K562 (cell line): ENCODE data around the gene LONP1. TPM values are rescaled to one million over a fixed set of nuclear protein-coding genes. Genes with fewer than 3 reads are reported as not detected.
A peak's percentile ranks its signal among the peaks of the same experiment; 100 is the strongest.

ENCODE experiments used
- ATF7 ChIP-seq: fragments of 450-650 bp; IDR thresholded peaks from 2 replicates; pipeline ENCODE4 v1.7.1; 2014; ENCODE audit warnings: mild to moderate bottlenecking, moderate library complexity
- CBX2 ChIP-seq: fragments of 200-600 bp; sonication (generic); IDR thresholded peaks from one replicate; pipeline ENCODE4 v1.6.1; 2012; ENCODE audit warnings: mild to moderate bottlenecking, low read length, inconsistent platforms; ENCODE audit not compliant: insufficient read depth, poor library complexity, severe bottlenecking
- ETV1 ChIP-seq: fragments of 450-650 bp; conservative IDR thresholded peaks from 2 replicates; pipeline ENCODE4 v1.6.1; 2016; ENCODE audit warnings: missing genetic modification characterization, control low read depth, low read depth, missing compliant biosample characterization
- NFE2L1 ChIP-seq: fragments of 450-650 bp; IDR thresholded peaks from 2 replicates; pipeline ENCODE4 v1.6.1; 2016; ENCODE audit warnings: missing genetic modification characterization, low read depth, mild to moderate bottlenecking, missing compliant biosample characterization, moderate library complexity, borderline replicate concordance
- NR2C1 ChIP-seq, 2 experiments: fragments of 450-650 bp; IDR thresholded peaks; 2 replicates each; pipeline ENCODE4 v1.6.1; 2017; ENCODE audit warnings: mild to moderate bottlenecking in 2 of 2, antibody characterized with exemption in 1 of 2, inconsistent platforms in 1 of 2, missing compliant biosample characterization in 1 of 2, missing genetic modification characterization in 1 of 2
- NR4A1 ChIP-seq, 2 experiments: fragments of 250-450 bp in 1 of 2; fragments of 450-650 bp in 1 of 2; sonication (Bioruptor Pico) in 1 of 2; IDR thresholded peaks; 2 replicates each; pipeline versions ENCODE4 v1.4.0 to v1.6.1; 2016 to 2020; ENCODE audit warnings: mild to moderate bottlenecking in 2 of 2, missing compliant biosample characterization in 1 of 2, missing genetic modification characterization in 1 of 2, moderate library complexity in 1 of 2
- SMAD1 ChIP-seq: fragments of 150-350 bp; IDR thresholded peaks from 2 replicates; pipeline ENCODE4 v1.6.1; 2014; ENCODE audit warnings: low read length, low read depth; ENCODE audit not compliant: partially characterized antibody
- polyA plus RNA-seq, 8 experiments: library from polyadenylated mRNA; depleted of rRNA in 4 of 8; stranded (reverse) in 5 of 8; unstranded in 3 of 8; fragments of >200 nt; fragmentation: Nextera tagmentation in 2 of 8; fragmentation: Illumina TruSeq in 1 of 8; extraction: Ambion mirVana in 2 of 8; extraction: Trizol in 1 of 8; gene quantifications; 2 replicates each; pipeline versions ENCODE4 v1.2.1 to v1.2.3, GENCODE V29; 2011 to 2014; ENCODE audit warnings: inconsistent platforms in 1 of 8, missing spikeins in 1 of 8
- total RNA-seq, 7 experiments: library from RNA; depleted of rRNA in 6 of 7; stranded (reverse); fragments of >200 nt in 6 of 7; fragmentation: Illumina TruSeq in 2 of 7; extraction: Trizol in 2 of 7; gene quantifications; 2 replicates each; pipeline versions ENCODE4 v1.2.1 to v1.2.3, GENCODE V29; 2011 to 2021; ENCODE audit warnings: low replicate concordance in 1 of 7
- TF ChIP-seq, protein P1 (sequence below): sonication (generic); formaldehyde crosslinking; IDR thresholded peaks from 2 replicates; pipeline ENCODE4 v1.8.1; 2023; ENCODE audit warnings: mild to moderate bottlenecking, missing genetic modification reagents
- TF ChIP-seq, protein P2 (sequence below): sonication (generic); formaldehyde crosslinking; IDR thresholded peaks from 2 replicates; pipeline ENCODE4 v1.8.1; 2023; ENCODE audit warnings: mild to moderate bottlenecking, missing genetic modification reagents, moderate library complexity
- TF ChIP-seq, protein P3 (sequence below): fragments of 200-600 bp; sonication (generic); IDR thresholded peaks from one replicate; pipeline ENCODE4 v1.6.1; 2012; ENCODE audit warnings: mild to moderate bottlenecking, low read depth, low read length, inconsistent platforms

Gene LONP1
- total and polyA plus RNA-seq, 9 of the 15 experiments (the other 6 are each of a cell fraction or from before 2014, with no cell fraction given) = 1.1 to 238 (median 84.5) TPM

DNA sequence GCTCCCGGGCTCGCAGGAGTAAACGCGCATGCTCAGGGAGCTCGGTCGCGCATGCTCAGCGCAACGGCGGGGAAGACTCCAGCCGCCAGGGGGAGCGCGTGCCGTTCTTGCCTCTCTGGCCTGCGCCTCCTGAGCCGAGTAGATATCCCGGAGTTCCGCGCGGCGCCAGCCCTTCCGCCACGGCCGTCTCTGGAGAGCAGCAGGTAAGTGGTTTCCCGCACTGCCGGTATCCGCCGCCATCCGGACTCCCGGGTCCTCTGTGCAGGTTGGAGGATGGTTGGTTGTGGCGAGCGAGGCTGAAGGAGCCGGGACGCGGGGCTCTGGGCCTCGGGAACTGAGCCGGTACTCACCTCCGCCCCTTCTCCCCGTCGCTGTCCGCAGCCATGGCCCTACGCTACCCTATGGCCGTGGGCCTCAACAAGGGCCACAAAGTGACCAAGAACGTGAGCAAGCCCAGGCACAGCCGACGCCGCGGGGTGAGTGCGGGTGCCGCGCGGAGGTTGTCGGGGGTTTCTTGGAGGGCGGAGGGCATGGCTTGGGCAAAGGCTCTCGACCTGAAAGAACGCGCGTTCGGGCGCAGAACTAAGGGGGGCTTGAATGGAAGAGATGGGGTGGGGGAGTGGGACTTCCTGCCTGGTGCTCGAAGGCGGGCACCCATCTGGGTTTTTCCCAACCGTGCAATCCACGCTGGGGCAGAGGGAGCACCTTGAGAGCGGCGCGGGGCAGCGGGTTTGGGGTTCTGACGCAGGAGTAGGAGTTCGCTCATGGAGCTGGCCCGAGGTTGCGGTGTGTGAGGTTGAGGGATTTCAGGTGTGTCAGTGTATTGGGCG, 29.6 kb downstream of the LONP1 start, which contains the start of gene RPL36 (continued):
- TF ChIP-seq, protein P1, sequence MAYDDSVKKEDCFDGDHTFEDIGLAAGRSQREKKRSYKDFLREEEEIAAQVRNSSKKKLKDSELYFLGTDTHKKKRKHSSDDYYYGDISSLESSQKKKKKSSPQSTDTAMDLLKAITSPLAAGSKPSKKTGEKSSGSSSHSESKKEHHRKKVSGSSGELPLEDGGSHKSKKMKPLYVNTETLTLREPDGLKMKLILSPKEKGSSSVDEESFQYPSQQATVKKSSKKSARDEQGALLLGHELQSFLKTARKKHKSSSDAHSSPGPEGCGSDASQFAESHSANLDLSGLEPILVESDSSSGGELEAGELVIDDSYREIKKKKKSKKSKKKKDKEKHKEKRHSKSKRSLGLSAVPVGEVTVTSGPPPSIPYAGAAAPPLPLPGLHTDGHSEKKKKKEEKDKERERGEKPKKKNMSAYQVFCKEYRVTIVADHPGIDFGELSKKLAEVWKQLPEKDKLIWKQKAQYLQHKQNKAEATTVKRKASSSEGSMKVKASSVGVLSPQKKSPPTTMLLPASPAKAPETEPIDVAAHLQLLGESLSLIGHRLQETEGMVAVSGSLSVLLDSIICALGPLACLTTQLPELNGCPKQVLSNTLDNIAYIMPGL (CRISPR knock-in tag) = peak; percentile 98
- TF ChIP-seq NR2C1 (IDR thresholded peaks at IDR 0.05) (0 out of 2 replicates have a peak, but pooled peaks have one; percentile 28), NR2C1 (tag; IDR thresholded peaks at IDR 0.05) (0 out of 2 replicates have a peak, but pooled peaks have one; percentile 17), NR4A1 (CRISPR knock-in tag; IDR thresholded peaks at IDR 0.05) (no peak), NR4A1 (tag; IDR thresholded peaks at IDR 0.05) (0 out of 2 replicates have a peak, but pooled peaks have one; percentile 58), SMAD1 (peak; percentile 78), CBX2 (no peak), ETV1 (tag) (peak; percentile 69), ATF7 (peak; percentile 87), NFE2L1 (no peak)
- TF ChIP-seq, protein P2, sequence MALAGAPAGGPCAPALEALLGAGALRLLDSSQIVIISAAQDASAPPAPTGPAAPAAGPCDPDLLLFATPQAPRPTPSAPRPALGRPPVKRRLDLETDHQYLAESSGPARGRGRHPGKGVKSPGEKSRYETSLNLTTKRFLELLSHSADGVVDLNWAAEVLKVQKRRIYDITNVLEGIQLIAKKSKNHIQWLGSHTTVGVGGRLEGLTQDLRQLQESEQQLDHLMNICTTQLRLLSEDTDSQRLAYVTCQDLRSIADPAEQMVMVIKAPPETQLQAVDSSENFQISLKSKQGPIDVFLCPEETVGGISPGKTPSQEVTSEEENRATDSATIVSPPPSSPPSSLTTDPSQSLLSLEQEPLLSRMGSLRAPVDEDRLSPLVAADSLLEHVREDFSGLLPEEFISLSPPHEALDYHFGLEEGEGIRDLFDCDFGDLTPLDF (CRISPR knock-in tag) = 0 out of 2 replicates have a peak, but pooled peaks have one; percentile 72
- TF ChIP-seq, protein P3, sequence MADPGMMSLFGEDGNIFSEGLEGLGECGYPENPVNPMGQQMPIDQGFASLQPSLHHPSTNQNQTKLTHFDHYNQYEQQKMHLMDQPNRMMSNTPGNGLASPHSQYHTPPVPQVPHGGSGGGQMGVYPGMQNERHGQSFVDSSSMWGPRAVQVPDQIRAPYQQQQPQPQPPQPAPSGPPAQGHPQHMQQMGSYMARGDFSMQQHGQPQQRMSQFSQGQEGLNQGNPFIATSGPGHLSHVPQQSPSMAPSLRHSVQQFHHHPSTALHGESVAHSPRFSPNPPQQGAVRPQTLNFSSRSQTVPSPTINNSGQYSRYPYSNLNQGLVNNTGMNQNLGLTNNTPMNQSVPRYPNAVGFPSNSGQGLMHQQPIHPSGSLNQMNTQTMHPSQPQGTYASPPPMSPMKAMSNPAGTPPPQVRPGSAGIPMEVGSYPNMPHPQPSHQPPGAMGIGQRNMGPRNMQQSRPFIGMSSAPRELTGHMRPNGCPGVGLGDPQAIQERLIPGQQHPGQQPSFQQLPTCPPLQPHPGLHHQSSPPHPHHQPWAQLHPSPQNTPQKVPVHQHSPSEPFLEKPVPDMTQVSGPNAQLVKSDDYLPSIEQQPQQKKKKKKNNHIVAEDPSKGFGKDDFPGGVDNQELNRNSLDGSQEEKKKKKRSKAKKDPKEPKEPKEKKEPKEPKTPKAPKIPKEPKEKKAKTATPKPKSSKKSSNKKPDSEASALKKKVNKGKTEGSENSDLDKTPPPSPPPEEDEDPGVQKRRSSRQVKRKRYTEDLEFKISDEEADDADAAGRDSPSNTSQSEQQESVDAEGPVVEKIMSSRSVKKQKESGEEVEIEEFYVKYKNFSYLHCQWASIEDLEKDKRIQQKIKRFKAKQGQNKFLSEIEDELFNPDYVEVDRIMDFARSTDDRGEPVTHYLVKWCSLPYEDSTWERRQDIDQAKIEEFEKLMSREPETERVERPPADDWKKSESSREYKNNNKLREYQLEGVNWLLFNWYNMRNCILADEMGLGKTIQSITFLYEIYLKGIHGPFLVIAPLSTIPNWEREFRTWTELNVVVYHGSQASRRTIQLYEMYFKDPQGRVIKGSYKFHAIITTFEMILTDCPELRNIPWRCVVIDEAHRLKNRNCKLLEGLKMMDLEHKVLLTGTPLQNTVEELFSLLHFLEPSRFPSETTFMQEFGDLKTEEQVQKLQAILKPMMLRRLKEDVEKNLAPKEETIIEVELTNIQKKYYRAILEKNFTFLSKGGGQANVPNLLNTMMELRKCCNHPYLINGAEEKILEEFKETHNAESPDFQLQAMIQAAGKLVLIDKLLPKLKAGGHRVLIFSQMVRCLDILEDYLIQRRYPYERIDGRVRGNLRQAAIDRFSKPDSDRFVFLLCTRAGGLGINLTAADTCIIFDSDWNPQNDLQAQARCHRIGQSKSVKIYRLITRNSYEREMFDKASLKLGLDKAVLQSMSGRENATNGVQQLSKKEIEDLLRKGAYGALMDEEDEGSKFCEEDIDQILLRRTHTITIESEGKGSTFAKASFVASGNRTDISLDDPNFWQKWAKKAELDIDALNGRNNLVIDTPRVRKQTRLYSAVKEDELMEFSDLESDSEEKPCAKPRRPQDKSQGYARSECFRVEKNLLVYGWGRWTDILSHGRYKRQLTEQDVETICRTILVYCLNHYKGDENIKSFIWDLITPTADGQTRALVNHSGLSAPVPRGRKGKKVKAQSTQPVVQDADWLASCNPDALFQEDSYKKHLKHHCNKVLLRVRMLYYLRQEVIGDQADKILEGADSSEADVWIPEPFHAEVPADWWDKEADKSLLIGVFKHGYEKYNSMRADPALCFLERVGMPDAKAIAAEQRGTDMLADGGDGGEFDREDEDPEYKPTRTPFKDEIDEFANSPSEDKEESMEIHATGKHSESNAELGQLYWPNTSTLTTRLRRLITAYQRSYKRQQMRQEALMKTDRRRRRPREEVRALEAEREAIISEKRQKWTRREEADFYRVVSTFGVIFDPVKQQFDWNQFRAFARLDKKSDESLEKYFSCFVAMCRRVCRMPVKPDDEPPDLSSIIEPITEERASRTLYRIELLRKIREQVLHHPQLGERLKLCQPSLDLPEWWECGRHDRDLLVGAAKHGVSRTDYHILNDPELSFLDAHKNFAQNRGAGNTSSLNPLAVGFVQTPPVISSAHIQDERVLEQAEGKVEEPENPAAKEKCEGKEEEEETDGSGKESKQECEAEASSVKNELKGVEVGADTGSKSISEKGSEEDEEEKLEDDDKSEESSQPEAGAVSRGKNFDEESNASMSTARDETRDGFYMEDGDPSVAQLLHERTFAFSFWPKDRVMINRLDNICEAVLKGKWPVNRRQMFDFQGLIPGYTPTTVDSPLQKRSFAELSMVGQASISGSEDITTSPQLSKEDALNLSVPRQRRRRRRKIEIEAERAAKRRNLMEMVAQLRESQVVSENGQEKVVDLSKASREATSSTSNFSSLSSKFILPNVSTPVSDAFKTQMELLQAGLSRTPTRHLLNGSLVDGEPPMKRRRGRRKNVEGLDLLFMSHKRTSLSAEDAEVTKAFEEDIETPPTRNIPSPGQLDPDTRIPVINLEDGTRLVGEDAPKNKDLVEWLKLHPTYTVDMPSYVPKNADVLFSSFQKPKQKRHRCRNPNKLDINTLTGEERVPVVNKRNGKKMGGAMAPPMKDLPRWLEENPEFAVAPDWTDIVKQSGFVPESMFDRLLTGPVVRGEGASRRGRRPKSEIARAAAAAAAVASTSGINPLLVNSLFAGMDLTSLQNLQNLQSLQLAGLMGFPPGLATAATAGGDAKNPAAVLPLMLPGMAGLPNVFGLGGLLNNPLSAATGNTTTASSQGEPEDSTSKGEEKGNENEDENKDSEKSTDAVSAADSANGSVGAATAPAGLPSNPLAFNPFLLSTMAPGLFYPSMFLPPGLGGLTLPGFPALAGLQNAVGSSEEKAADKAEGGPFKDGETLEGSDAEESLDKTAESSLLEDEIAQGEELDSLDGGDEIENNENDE = no peak
